HK-2 (cell line): ENCODE results near the gene LCE1D.

ENCODE experiments used
- DNase-seq: peaks from one replicate; pipeline ENCODE4 v3.0.0-alpha.2; 2018; ENCODE audit not compliant: unreplicated experiment

Gene LCE1D

DNA sequence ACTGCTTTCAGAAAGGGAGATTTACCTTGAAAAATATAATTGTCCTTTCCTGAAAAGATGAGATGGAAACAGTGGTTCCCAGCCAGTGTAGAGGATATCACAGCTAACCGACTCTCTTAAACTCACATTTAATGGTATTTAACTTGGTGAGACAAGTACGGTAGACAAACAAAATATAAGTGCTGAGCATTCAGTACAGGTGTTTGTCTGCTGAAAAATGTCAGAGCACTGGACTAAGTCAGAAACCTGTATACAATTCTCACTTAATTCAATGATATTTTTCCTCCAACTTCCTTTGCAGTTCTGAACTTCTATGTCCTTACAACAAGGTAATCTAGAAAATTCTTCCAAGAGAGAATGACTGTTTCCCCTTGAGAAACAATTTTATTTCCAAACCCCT is 15.2 kb downstream of the LCE1D start, which contains the start of gene LCE1B:
Gene LCE1B, plus strand, starts transcription at position 301 of the 400 bp plus-strand sequence. CDS start 476 bp downstream, outside the sequence.
- no peak for DNase-seq

DNA sequence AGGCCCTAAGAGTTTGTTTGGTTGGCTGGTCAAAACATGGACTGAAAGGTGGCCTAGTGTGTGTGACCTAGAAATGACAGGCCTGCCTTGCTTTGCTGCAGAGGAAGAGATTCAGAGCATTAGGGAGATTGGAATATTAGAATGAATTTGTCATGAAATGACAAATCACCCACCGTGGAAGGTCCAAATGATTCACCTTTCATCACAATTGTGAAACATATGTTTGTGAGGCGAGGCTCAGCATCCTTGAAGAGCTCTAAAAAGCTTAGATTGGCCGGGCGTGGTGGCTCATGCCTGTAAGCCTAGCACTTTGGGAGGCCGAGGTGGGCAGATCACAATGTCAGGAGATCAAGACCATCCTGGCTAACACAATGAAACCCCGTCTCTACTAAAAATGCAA is 20.8 kb downstream of the LCE1D start:
- DNase-seq = no peak

- DNase-seq = no peak
Observed at GRCh38 chr1:152823294-152823693, 26.8 kb downstream of the LCE1D start.

DNA sequence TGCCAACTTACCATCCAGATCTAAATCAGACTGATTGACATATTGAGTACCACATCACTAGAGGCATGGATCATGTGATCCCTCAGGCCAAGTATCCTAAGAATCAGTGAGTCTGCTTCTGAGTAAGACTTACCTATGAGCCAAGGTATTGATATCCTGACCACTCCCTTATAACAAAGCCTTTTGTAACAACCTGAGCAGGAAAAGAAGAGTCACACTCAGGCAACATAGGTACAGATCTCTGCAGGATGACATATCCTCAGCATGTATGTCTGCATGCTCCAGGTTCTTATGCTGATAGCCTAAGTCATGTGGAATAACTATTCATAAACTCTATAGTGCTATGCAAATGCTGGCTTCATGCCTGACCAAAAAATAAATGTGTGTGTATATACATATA is 28.4 kb downstream of the LCE1D start:
- DNase-seq = no peak

GRCh38 chr1:152827173-152827572 is 30.7 kb downstream of the LCE1D start, which contains the start of gene LCE1A:
Gene LCE1A (plus strand): TSS chr1:152827473. CDS start chr1:152827473, 0 bp downstream.
- DNase-seq = no peak

DNA sequence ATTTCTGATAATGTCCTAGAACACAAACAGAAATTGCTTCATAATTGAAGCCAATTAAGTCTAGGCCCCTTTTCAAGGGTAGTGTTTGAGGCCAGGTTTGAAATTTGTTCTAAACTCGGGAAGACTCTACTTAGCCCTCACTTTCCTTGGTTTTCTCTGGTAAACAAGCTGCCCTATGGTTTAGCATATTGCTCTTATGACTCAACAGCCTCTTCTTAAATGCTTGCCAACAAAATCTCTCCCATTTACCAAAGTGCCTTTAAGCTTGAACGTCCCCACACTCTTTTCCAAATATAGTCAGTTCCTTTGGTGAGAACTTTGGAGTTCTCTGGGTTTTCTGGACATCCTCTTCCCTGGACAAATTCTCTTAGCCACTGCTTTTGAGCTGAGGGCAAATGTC is 40.3 kb downstream of the LCE1D start:
- DNase-seq = no peak

DNA sequence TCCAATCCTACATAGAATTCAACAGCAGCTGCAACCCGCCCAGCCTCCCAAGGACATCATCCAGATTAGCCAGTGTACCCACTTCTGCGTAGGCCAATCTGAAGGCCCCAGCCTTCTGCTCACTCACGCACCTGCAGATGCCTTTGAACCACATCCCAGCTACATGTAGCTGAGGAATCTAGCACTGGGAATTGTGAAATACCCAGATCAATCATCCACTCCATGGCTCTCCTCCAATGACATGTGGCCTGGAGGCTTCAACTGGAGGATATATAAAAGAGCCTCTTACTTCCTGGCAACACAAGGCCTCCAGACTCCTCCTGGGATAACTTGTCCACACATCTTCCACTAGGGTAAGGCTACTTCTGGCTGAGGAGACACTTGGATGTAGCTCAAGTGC is 46.0 kb downstream of the LCE1D start, which contains the start of gene LCE6A:
Gene LCE6A, plus strand, starts transcription at position 301 of the 400 bp plus-strand sequence. CDS start 665 bp downstream, outside the sequence.
- DNase-seq = no peak
